Caco-2 (cell line): ENCODE results near the gene MICAL3. TPM values are rescaled to one million over a fixed set of nuclear protein-coding genes. Genes with fewer than 3 reads are reported as not detected.

Experiments used
- BruUV-seq: library from RNA; stranded (reverse); fragments of 400-500 nt; replicated peaks from 2 replicates; lab custom pipeline; 2021; lab: Mats Ljungman, UMichigan
- CTCF ChIA-PET: fragments of 300-600 bp; sonication (Branson Sonifier 250); formaldehyde crosslinking; loops from one replicate; lab custom pipeline; 2022; ENCODE audit warnings: antibody characterized with exemption; lab: Charles Lee
- POLR2A ChIA-PET: fragments of 300-600 bp; sonication (Branson Sonifier 250); formaldehyde crosslinking; loops from one replicate; lab custom pipeline; 2022; ENCODE audit warnings: antibody characterized with exemption; lab: Charles Lee
- DNase-seq, 2 experiments: peaks; one replicate each; pipeline versions ENCODE4 v3.0.0 to v3.0.0-alpha.2; 2020 to 2022
- H3K27me3 ChIP-seq: replicated peaks from 2 replicates; pipeline ENCODE4 v1.6.0; 2011; ENCODE audit warnings: low read length; ENCODE audit not compliant: control insufficient read depth, insufficient read depth
- H3K36me3 ChIP-seq: 2 replicates; pipeline ENCODE4 v1.5.1; 2011; ENCODE audit warnings: low read length; ENCODE audit not compliant: control insufficient read depth, insufficient read depth
- H3K4me1 ChIP-seq: fragments of 250-450 bp; sonication (Bioruptor Pico); 2 replicates; pipeline ENCODE4 v1.5.1; 2020; ENCODE audit warnings: mild to moderate bottlenecking
- H3K4me3 ChIP-seq: 2 replicates; pipeline ENCODE4 v1.5.1; 2011; ENCODE audit warnings: low read depth, mild to moderate bottlenecking, control low read depth, low read length
- H3K9me3 ChIP-seq: fragments of 250-450 bp; sonication (Bioruptor Pico); 2 replicates; pipeline ENCODE4 v1.5.1; 2020; ENCODE audit warnings: mild to moderate bottlenecking, moderate library complexity
- H3K27ac Mint-ChIP-seq: one replicate; pipeline ENCODE4 v1.8.0; 2022; ENCODE audit warnings: mixed read lengths; ENCODE audit not compliant: unreplicated experiment
- H3K27me3 Mint-ChIP-seq: one replicate; pipeline ENCODE4 v1.8.0; 2022; ENCODE audit warnings: mixed read lengths; ENCODE audit not compliant: insufficient read depth, unreplicated experiment
- H3K36me3 Mint-ChIP-seq: one replicate; pipeline ENCODE4 v1.8.0; 2022; ENCODE audit warnings: mild to moderate bottlenecking, mixed read lengths; ENCODE audit not compliant: insufficient read depth, unreplicated experiment
- H3K4me1 Mint-ChIP-seq: one replicate; pipeline ENCODE4 v1.8.0; 2022; ENCODE audit warnings: low read depth, mixed read lengths; ENCODE audit not compliant: unreplicated experiment
- H3K4me3 Mint-ChIP-seq: one replicate; pipeline ENCODE4 v1.8.0; 2022; ENCODE audit warnings: mild to moderate bottlenecking, moderate library complexity, mixed read lengths; ENCODE audit not compliant: unreplicated experiment
- H3K9me3 Mint-ChIP-seq: one replicate; pipeline ENCODE4 v1.8.0; 2022; ENCODE audit warnings: mixed read lengths; ENCODE audit not compliant: unreplicated experiment
- intact Hi-C: fragments of 100-400 bp; cut with micrococcal nuclease; formaldehyde crosslinking; loops from one replicate; pipeline ENCODE4 v1.10.0; 2022; ENCODE audit not compliant: unreplicated experiment
- total RNA-seq: library from RNA; stranded (reverse); gene quantifications from 2 replicates; pipeline ENCODE4 v1.2.3, GENCODE V29; 2022
- TF ChIP-seq, protein P1 (sequence below), 2 experiments: fragments of 200-600 bp in 1 of 2; IDR thresholded peaks; 1 replicate in 1 of 2; 2 replicates in 1 of 2; pipeline versions ENCODE4 v1.5.1 to v1.8.0; 2011 to 2022; ENCODE audit warnings: antibody characterized with exemption in 1 of 2, control low read depth in 1 of 2, inconsistent platforms in 1 of 2, low read depth in 1 of 2, low read length in 1 of 2, mild to moderate bottlenecking in 1 of 2, moderate library complexity in 1 of 2; ENCODE audit not compliant: insufficient read depth in 1 of 2, severe bottlenecking in 1 of 2, unreplicated experiment in 1 of 2

Gene MICAL3
- total RNA-seq, 1 experiment from 2014 or later, result 65.6 TPM

DNA sequence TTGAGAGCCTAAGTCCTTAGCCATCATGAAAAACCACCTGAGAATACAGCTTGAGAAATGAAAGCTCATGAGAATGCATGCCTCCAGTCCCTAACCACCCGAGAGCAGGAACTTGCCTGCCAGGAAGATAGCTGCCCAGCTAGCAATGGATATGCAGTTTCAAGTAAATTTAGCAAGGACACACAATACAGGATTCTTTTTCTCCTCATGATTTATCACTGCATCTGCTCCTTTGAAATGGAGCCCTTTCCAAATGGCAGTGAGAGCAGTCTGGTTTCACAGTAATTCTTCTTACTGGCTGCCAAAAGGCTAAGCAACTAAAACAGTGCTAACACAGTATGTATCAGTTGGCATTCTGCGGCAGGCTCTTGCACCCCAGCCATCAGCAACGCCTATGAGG is 109.9 kb downstream of the MICAL3 start:
- H3K4me1 Mint-ChIP-seq, result peaks cover 11% of the 10 kb centered on the region
- H3K9me3 ChIP-seq, result no peaks in the 10 kb centered on the region
- no peaks in the 10 kb centered on the region for H3K27me3 ChIP-seq
- no peak overlapping the region for H3K4me3 ChIP-seq
- no peaks in the 10 kb centered on the region; the same call in 1 of the 2 replicates for H3K36me3 ChIP-seq
- peaks cover 13% of the 10 kb centered on the region for H3K4me1 ChIP-seq
- H3K9me3 Mint-ChIP-seq, result no peaks in the 10 kb centered on the region
- no peak for DNase-seq
- BruUV-seq, result no TSS peak
- TF ChIP-seq, protein P1, sequence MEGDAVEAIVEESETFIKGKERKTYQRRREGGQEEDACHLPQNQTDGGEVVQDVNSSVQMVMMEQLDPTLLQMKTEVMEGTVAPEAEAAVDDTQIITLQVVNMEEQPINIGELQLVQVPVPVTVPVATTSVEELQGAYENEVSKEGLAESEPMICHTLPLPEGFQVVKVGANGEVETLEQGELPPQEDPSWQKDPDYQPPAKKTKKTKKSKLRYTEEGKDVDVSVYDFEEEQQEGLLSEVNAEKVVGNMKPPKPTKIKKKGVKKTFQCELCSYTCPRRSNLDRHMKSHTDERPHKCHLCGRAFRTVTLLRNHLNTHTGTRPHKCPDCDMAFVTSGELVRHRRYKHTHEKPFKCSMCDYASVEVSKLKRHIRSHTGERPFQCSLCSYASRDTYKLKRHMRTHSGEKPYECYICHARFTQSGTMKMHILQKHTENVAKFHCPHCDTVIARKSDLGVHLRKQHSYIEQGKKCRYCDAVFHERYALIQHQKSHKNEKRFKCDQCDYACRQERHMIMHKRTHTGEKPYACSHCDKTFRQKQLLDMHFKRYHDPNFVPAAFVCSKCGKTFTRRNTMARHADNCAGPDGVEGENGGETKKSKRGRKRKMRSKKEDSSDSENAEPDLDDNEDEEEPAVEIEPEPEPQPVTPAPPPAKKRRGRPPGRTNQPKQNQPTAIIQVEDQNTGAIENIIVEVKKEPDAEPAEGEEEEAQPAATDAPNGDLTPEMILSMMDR (IDR thresholded peaks at IDR 0.05; ENCODE audit: insufficient read depth in 1 of 2, low read depth in 1 of 2, low read length in 1 of 2, severe bottlenecking in 1 of 2, unreplicated experiment in 1 of 2), result no peak
- H3K27ac Mint-ChIP-seq, result no peak overlapping the region
- no peak overlapping the region for H3K4me3 Mint-ChIP-seq
- intact Hi-C loops, result no loop called here
- H3K36me3 Mint-ChIP-seq, result peaks cover 8% of the 10 kb centered on the region
- POLR2A ChIA-PET, result no interaction called here
- CTCF ChIA-PET, result no interaction called here
- no peaks in the 10 kb centered on the region for H3K27me3 Mint-ChIP-seq

DNA sequence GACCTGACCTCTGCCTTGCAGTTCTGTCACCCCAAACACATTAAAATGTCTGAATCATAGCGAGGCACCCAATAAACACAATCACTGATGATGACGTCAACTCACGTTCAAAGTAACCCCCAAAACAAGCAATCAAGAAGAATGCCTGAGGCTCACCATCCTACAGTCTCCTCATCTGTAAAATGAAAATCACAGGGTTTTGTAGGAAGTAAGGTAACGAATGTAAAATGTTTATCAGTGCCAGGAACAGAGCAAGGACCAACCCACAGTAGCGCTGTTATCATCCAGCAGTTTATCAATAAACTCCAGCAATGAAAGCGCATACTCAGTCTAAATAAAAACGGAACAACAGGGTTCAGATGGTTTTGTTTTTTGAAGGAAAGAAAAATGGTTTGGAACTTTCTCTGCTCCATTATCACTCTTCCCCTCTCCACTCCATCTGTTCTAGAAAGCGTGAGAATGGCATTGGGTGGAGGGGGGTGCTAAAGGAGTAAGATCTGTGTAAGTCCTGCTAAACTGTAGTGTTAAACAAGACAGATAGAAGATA is 110.5 kb downstream of the MICAL3 start:
- no peak overlapping the region for H3K27ac Mint-ChIP-seq
- CTCF ChIA-PET, result no interaction called here
- no TSS peak for BruUV-seq

DNA sequence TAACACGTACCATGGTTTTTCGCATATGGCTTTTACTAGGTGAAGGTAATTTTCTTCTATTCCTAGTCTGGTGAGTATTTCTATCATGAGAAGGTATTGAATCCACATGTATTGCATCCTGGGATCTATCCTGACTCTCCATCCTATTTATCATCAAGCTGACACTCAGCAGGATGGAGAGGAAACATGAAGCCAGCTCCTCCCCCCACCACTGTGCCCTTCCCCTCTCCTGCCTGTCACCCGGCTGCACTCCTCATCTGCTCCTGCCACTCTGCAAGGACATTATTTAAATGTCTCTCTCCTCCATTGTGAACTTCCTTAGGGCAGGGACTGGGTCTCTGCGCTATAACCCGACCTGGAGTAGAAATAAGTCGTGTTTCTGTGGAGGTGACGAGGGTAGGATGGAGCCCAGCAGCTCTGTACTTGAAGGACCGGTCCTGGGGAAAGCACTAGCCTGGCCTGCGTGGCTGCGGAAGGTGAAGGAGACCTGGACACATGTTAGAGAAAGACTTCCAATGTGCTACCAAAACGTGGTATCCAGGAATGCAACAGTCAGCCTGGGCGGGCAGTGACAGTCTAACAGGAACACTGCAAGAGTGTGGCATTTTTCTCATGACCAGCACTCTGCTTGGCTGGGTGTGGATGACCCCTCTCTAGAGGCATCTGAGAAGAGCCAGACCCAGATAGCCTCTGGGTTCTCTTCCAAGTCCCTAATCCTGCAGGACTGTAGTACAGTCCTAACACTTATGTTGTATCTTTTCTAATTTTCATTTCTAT is 111.2 kb downstream of the MICAL3 start:
- H3K4me1 Mint-ChIP-seq, result peaks cover 11% of the 10 kb centered on the region
- peaks cover 5% of the 10 kb centered on the region; the same call in 1 of the 2 replicates for H3K4me1 ChIP-seq
- H3K27me3 ChIP-seq, result no peaks in the 10 kb centered on the region
- no peak overlapping the region for H3K4me3 Mint-ChIP-seq
- CTCF ChIA-PET, result no interaction called here
- H3K36me3 ChIP-seq, result no peaks in the 10 kb centered on the region; the same call in 1 of the 2 replicates
- intact Hi-C loops, result no loop called here
- POLR2A ChIA-PET, result no interaction called here
- TF ChIP-seq, protein P1 (IDR thresholded peaks at IDR 0.05; ENCODE audit: insufficient read depth in 1 of 2, low read depth in 1 of 2, low read length in 1 of 2, severe bottlenecking in 1 of 2, unreplicated experiment in 1 of 2), result no peak
- H3K27me3 Mint-ChIP-seq, result no peaks in the 10 kb centered on the region
- BruUV-seq, result no TSS peak
- no peaks in the 10 kb centered on the region for H3K9me3 ChIP-seq
- H3K36me3 Mint-ChIP-seq, result peaks cover 8% of the 10 kb centered on the region
- H3K9me3 Mint-ChIP-seq, result no peaks in the 10 kb centered on the region
- no peak for DNase-seq
- no peak overlapping the region for H3K27ac Mint-ChIP-seq
- H3K4me3 ChIP-seq, result no peak overlapping the region

More for the DNA sequence above, 110.5 kb downstream of the MICAL3 start:
- Histone ChIP-seq H3K27me3 (no peaks in the 10 kb centered on the region), H3K9me3 (no peaks in the 10 kb centered on the region), H3K4me1 (peaks cover 8% of the 10 kb centered on the region; the same call in 1 of the 2 replicates), H3K4me3 (no peak overlapping the region), H3K36me3 (no peaks in the 10 kb centered on the region; the same call in 1 of the 2 replicates)
- Mint-ChIP-seq H3K9me3 (no peaks in the 10 kb centered on the region), H3K4me3 (no peak overlapping the region), H3K4me1 (peaks cover 11% of the 10 kb centered on the region), H3K36me3 (peaks cover 8% of the 10 kb centered on the region), H3K27me3 (no peaks in the 10 kb centered on the region)
- DNase-seq, result no peak
- intact Hi-C loops, result no loop called here
- TF ChIP-seq, protein P1 (IDR thresholded peaks at IDR 0.05; ENCODE audit: insufficient read depth in 1 of 2, low read depth in 1 of 2, low read length in 1 of 2, severe bottlenecking in 1 of 2, unreplicated experiment in 1 of 2), result no peak
- POLR2A ChIA-PET, result no interaction called here
